Immature natural killer cell (primary cell): Measurements from ENCODE around the gene TNFSF13. TPM values are rescaled to one million over a fixed set of nuclear protein-coding genes. Genes with fewer than 3 reads are reported as not detected.

Experiments
- DNase-seq, 3 donors: peaks; one replicate each; pipeline ENCODE4 v3.0.0; 2022; ENCODE audit warnings: mixed read lengths in 1 of 3
- H3K27ac Mint-ChIP-seq, 6 donors: one replicate each; pipeline ENCODE4 v1.8.0; 2020; ENCODE audit warnings: mixed read lengths in 6 of 6, mild to moderate bottlenecking in 5 of 6, inconsistent platforms in 4 of 6, moderate library complexity in 3 of 6
- H3K27me3 Mint-ChIP-seq, 3 donors: one replicate each; pipeline ENCODE4 v1.8.0; 2020 to 2021; ENCODE audit warnings: low read depth in 3 of 3, mild to moderate bottlenecking in 3 of 3, mixed read lengths in 3 of 3, moderate library complexity in 3 of 3, inconsistent platforms in 1 of 3
- H3K36me3 Mint-ChIP-seq, 3 donors: one replicate each; pipeline ENCODE4 v1.8.0; 2020; ENCODE audit warnings: mixed read lengths in 3 of 3, inconsistent platforms in 2 of 3, mild to moderate bottlenecking in 2 of 3
- H3K4me1 Mint-ChIP-seq, 2 donors: one replicate each; pipeline ENCODE4 v1.8.0; 2020; ENCODE audit warnings: inconsistent platforms in 2 of 2, mild to moderate bottlenecking in 2 of 2, mixed read lengths in 2 of 2, moderate library complexity in 1 of 2
- H3K4me3 Mint-ChIP-seq, 5 donors: one replicate each; pipeline ENCODE4 v1.8.0; 2020; ENCODE audit warnings: mild to moderate bottlenecking in 5 of 5, mixed read lengths in 5 of 5, inconsistent platforms in 3 of 5, moderate library complexity in 3 of 5
- H3K9me3 Mint-ChIP-seq, 6 donors: one replicate each; pipeline ENCODE4 v1.8.0; 2020; ENCODE audit warnings: mild to moderate bottlenecking in 6 of 6, mixed read lengths in 6 of 6, inconsistent platforms in 4 of 6, moderate library complexity in 3 of 6
- polyA plus RNA-seq, 3 donors: library from polyadenylated mRNA; unstranded; fragments of 300-500 nt; fragmentation: Illumina TruSeq; gene quantifications; one replicate each; pipeline ENCODE4 v1.2.3, GENCODE V29; 2021

Gene TNFSF13
- polyA plus RNA-seq, 3 donors from 2014 or later = 1.4 to 6.1 (median 5.3) TPM

- DNase-seq = no peak
- peaks cover 58 to 60% of the 10 kb centered on the region in 2 donors for H3K4me1 Mint-ChIP-seq
- peak overlapping the region; percentile 27 to 100 (median 99) for H3K4me3 Mint-ChIP-seq
- peaks cover 3 to 25% (median 13%) of the 10 kb centered on the region in 3 donors for H3K36me3 Mint-ChIP-seq
- H3K9me3 Mint-ChIP-seq = no peaks in the 10 kb centered on the region
- H3K27ac Mint-ChIP-seq = peak overlapping the region in 5 of 6 donors; percentile 24 to 100 (median 59)
- H3K27me3 Mint-ChIP-seq = peaks cover 20 to 32% (median 30%) of the 10 kb centered on the region in 3 donors
These were observed 24.1 kb downstream of the TNFSF13 start for GRCh38 chr17:7582396-7583252.

GRCh38 chr17:7583253-7584109 is 24.9 kb downstream of the TNFSF13 start, which contains the start of gene MPDU1:
TSS of gene MPDU1 (plus strand) at chr17:7583852. CDS start at chr17:7583863, 11 bp downstream.
- peak within 1 kb of the TSS; percentile 99 to 100 (median 100) for H3K4me3 Mint-ChIP-seq

DNA sequence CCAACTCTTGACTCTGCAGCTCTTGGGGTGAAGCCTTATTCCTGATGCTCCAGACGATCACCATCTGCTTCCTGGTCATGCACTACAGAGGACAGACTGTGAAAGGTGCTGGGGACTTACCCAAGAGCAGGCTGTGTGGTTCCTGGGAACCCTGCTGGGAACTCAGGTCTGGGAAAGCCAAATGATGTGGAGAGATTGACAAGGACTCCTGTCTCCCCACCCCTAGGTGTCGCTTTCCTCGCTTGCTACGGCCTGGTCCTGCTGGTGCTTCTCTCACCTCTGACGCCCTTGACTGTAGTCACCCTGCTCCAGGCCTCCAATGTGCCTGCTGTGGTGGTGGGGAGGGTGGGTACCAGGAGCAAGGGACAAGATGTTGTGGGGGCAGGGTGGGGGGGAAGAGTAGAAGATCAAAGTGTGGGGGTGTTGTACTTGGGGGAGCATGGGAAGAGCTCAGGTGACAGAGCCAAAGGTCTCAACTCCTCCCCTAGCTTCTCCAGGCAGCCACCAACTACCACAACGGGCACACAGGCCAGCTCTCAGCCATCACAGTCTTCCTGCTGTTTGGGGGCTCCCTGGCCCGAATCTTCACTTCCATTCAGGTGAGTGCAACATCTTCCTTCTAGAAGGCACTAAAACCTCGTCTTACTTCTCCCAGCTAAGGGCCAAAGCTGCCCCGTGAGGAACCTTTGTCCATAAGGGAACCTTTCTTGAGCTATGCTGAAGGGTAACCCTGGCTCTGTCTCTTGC is 28.3 kb downstream of the TNFSF13 start:
- no peaks in the 10 kb centered on the region for H3K9me3 Mint-ChIP-seq
- H3K27ac Mint-ChIP-seq = peak overlapping the region in 1 of 6 donors; percentile 17
- peaks cover 4 to 14% (median 11%) of the 10 kb centered on the region in 3 donors for H3K36me3 Mint-ChIP-seq
- DNase-seq = no peak
- H3K4me3 Mint-ChIP-seq = no peak overlapping the region
- peaks cover 28 to 31% of the 10 kb centered on the region in 2 donors for H3K4me1 Mint-ChIP-seq
- peaks cover 6 to 9% (median 6%) of the 10 kb centered on the region in 3 donors for H3K27me3 Mint-ChIP-seq

More at GRCh38 chr17:7583253-7584109, 24.9 kb downstream of the TNFSF13 start, which contains the start of gene MPDU1:
- DNase-seq = peak; percentile 95 to 97 (median 97)
- Mint-ChIP-seq H3K36me3 (peaks cover 3 to 18% (median 7%) of the 10 kb centered on the region in 3 donors), H3K27me3 (peaks cover 20 to 23% (median 23%) of the 10 kb centered on the region in 3 donors), H3K27ac (peak within 1 kb of the TSS; percentile 99 to 100 (median 100)), H3K4me1 (peaks cover 51 to 53% of the 10 kb centered on the region in 2 donors), H3K9me3 (no peaks in the 10 kb centered on the region)

GRCh38 chr17:7587420-7588151 is 29.0 kb downstream of the TNFSF13 start:
- H3K27ac Mint-ChIP-seq = peak overlapping the region in 2 of 6 donors; percentile 17 to 21
- H3K9me3 Mint-ChIP-seq = no peaks in the 10 kb centered on the region
- H3K27me3 Mint-ChIP-seq = peaks cover 6 to 9% (median 6%) of the 10 kb centered on the region in 3 donors
- H3K4me3 Mint-ChIP-seq = no peak overlapping the region
- H3K36me3 Mint-ChIP-seq = peaks cover 4 to 19% (median 11%) of the 10 kb centered on the region in 3 donors
- no peak for DNase-seq
- peaks cover 21 to 24% of the 10 kb centered on the region in 2 donors for H3K4me1 Mint-ChIP-seq

DNA sequence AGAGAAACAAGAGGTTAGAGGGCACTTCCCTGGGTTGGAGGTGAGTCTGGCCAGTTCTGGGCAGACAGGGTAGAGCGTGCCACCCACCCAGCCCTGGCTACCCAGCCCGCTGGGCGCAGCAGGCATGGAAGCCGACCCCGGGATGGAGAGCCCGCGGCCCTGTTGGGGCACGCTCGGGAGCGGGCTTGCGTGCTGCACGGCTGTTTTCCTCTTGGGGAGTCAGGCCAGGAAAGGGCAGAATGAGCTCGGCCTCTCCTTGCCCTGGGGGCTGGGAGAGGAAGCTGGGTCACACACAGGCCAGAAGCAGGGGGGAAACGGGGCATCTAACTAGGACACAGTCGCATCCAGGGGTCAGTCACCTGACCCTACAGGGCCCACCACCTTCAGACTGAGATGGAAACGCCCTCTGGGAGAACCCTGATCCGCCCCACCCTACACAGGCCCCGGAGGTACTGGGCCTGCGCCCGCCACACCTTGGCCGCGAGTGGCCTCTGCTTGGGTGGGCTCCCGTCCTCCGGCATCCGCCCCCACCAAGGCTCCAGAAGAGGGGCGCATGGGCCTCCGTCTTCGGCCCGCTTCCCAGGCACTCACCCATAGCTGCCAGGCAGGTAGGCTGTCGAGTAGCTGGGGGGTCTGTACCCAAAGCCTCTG is 30.1 kb downstream of the TNFSF13 start:
- Mint-ChIP-seq H3K27me3 (peaks cover 2 to 6% (median 3%) of the 10 kb centered on the region in 3 donors), H3K27ac (no peak overlapping the region), H3K36me3 (peaks cover 10 to 26% (median 18%) of the 10 kb centered on the region in 3 donors), H3K4me1 (peaks cover 16 to 18% of the 10 kb centered on the region in 2 donors), H3K4me3 (no peak overlapping the region), H3K9me3 (no peaks in the 10 kb centered on the region)
- no peak for DNase-seq

DNA sequence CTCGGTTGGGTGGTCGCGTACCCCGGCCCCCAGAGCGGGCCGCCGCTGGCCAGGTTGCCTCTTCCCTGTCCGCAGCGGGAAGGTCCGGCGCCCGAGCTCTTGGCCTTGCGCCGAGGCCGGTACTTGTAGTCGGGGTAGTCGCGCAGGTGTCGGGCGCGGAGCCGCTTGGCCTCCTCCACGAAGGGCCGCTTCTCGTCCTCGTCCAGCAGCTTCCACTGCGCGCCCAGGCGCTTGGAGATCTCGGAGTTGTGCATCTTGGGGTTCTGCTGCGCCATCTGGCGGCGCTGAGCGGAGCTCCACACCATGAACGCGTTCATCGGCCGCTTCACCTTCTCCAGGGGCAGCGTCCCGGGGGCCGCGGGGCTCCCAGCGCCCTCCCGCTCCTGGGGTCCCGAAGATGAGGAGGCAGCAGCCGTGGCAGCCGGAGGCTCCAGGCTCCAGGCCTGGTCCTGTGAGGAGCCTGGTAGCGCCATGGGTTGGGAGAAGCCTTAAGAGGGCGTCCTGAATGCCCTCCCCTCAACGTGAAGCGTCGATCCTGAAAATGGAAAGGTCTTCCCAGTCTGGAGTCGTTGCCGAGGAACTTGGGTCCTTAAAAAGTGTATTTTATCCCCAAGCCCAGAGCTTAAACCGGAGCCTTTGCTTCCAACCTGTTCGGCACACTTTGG is 30.8 kb downstream of the TNFSF13 start:
- Mint-ChIP-seq H3K4me3 (no peak overlapping the region), H3K9me3 (no peaks in the 10 kb centered on the region), H3K36me3 (peaks cover 15 to 33% (median 22%) of the 10 kb centered on the region in 3 donors), H3K27ac (no peak overlapping the region), H3K27me3 (peaks cover 0 to 4% (median 0%) of the 10 kb centered on the region in 3 donors), H3K4me1 (peaks cover 9 to 12% of the 10 kb centered on the region in 2 donors)
- DNase-seq = peak; percentile 52 to 65 (median 61)

GRCh38 chr17:7589891-7590691 is 31.5 kb downstream of the TNFSF13 start, which contains the start of gene SOX15:
TSS of gene SOX15 (minus strand) at chr17:7590094. CDS start at chr17:7589676, 418 bp downstream.
- Mint-ChIP-seq H3K27ac (no peak within 1 kb of the TSS), H3K36me3 (peaks cover 17 to 36% (median 25%) of the 10 kb centered on the region in 3 donors), H3K4me3 (no peak within 1 kb of the TSS), H3K4me1 (peaks cover 1 to 5% of the 10 kb centered on the region in 2 donors), H3K27me3 (peaks cover 0 to 5% (median 0%) of the 10 kb centered on the region in 3 donors), H3K9me3 (no peaks in the 10 kb centered on the region)
- no peak for DNase-seq

- H3K36me3 Mint-ChIP-seq = peaks cover 20 to 42% (median 25%) of the 10 kb centered on the region in 3 donors
- H3K9me3 Mint-ChIP-seq = no peaks in the 10 kb centered on the region
- peaks cover 0 to 5% (median 0%) of the 10 kb centered on the region in 3 donors for H3K27me3 Mint-ChIP-seq
- H3K27ac Mint-ChIP-seq = no peak overlapping the region
- H3K4me3 Mint-ChIP-seq = no peak overlapping the region
- H3K4me1 Mint-ChIP-seq = peaks cover 0 to 3% of the 10 kb centered on the region in 2 donors
- no peak for DNase-seq
These were observed 32.2 kb downstream of the TNFSF13 start for GRCh38 chr17:7590743-7591142.

GRCh38 chr17:7591596-7591995 is 33.0 kb downstream of the TNFSF13 start:
- peaks cover 20 to 44% (median 25%) of the 10 kb centered on the region in 3 donors for H3K36me3 Mint-ChIP-seq
- peaks cover 0 to 5% (median 0%) of the 10 kb centered on the region in 3 donors for H3K27me3 Mint-ChIP-seq
- DNase-seq = no peak
- no peak overlapping the region for H3K27ac Mint-ChIP-seq
- no peaks in the 10 kb centered on the region for H3K9me3 Mint-ChIP-seq
- H3K4me1 Mint-ChIP-seq = peaks cover 0 to 2% of the 10 kb centered on the region in 2 donors
- no peak overlapping the region for H3K4me3 Mint-ChIP-seq

DNA sequence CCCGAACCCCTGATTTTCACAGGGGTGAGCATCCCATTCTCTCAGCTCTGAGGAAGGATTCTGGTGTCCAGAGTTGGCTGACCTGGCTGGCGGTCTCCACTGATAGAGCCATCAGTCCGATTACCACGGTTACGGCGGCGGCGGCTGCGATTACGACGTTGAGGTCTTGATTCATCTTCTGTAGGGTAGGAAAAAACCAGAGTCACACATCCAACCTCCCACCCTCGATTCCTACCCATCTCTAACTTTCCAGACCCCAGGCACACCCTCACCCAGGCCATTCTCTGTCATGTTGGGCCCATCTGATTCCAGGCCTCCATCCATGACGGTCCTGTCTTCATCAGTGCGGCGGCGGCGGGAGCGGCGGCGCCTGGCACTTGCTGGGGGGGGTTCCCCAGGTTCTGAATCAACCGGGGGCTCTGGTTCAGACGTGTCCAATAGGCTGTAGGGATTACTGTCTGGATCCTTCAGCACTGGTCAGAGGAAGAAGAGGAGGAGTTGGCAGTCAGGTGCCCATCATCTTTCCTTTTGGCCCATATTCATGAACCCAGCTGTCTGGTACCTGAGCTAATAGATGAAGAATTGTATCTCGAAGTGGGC is 34.0 kb downstream of the TNFSF13 start:
- H3K36me3 Mint-ChIP-seq = peaks cover 24 to 45% (median 28%) of the 10 kb centered on the region in 3 donors
- peaks cover 0 to 2% of the 10 kb centered on the region in 2 donors for H3K4me1 Mint-ChIP-seq
- no peak overlapping the region for H3K27ac Mint-ChIP-seq
- peaks cover 0 to 5% (median 0%) of the 10 kb centered on the region in 3 donors for H3K27me3 Mint-ChIP-seq
- H3K9me3 Mint-ChIP-seq = no peaks in the 10 kb centered on the region
- H3K4me3 Mint-ChIP-seq = no peak overlapping the region
- no peak for DNase-seq
